ENCODE data around the gene TUBGCP6. TPM values are rescaled to one million over a fixed set of nuclear protein-coding genes. Genes with fewer than 3 reads are reported as not detected.
A peak's percentile ranks its signal among the peaks of the same experiment; 100 is the strongest.
"Not testable (repeated sequence)": the region's sequence is repeated elsewhere in the genome, so short reads cannot be mapped to it uniquely, and the experiment has no call there.

Gene TUBGCP6
- total RNA-seq, 2 donors from 2014 or later: 56.3 to 117 TPM

- DNase-seq (ENCODE audit: low spot score): no peak
- no peaks in the 10 kb centered on the region for H3K27me3 ChIP-seq (replicated peaks; ENCODE audit: insufficient read depth)
- no peaks in the 10 kb centered on the region for H3K4me1 ChIP-seq (replicated peaks)
- H3K4me3 ChIP-seq: no peak overlapping the region
- WGBS: 72% methylated on average over 23 of the region's 23 CpGs
- intact Hi-C loops (cut with DNase I): loop anchor here (2.0 to 10.0 kb wide), 2 partner anchors 61 to 273 kb away; no protein-coding TSS in a partner anchor
- TF ChIP-seq POLR2AphosphoS5 (IDR thresholded peaks at IDR 0.05) (no peak), POLR2A (IDR thresholded peaks at IDR 0.05) (no peak), CTCF (IDR thresholded peaks at IDR 0.05) (no peak)
- no peaks in the 10 kb centered on the region for H3K9me3 ChIP-seq
- H3K36me3 ChIP-seq: peaks cover 5 to 13% of the 10 kb centered on the region in 2 donors
- H3K27ac ChIP-seq: no peak overlapping the region
Measured at GRCh38 chr22:50207383-50208140, 37.3 kb downstream of the TUBGCP6 start.

- intact Hi-C loops (cut with DNase I): loop anchor here (10.0 kb wide), 1 partner anchor 272 kb away; no protein-coding TSS in a partner anchor
Measured at GRCh38 chr22:50206599-50206998, 38.2 kb downstream of the TUBGCP6 start.

GRCh38 chr22:50205781-50206569 lies 38.8 kb downstream of the TUBGCP6 start:
- Histone ChIP-seq H3K4me3 (no peak overlapping the region), H3K36me3 (peaks cover 0 to 10% of the 10 kb centered on the region in 2 donors), H3K27me3 (replicated peaks; ENCODE audit: insufficient read depth) (no peaks in the 10 kb centered on the region), H3K4me1 (replicated peaks) (no peaks in the 10 kb centered on the region), H3K9me3 (no peaks in the 10 kb centered on the region), H3K27ac (peak overlapping the region in 1 of 2 donors; percentile 14)
- 89% methylated on average over 42 of the region's 45 CpGs for WGBS
- intact Hi-C loops (cut with DNase I): loop anchor here (10.0 kb wide), 1 partner anchor 271 kb away; no protein-coding TSS in a partner anchor
- TF ChIP-seq CTCF (IDR thresholded peaks at IDR 0.05) (no peak), POLR2AphosphoS5 (IDR thresholded peaks at IDR 0.05) (no peak), POLR2A (IDR thresholded peaks at IDR 0.05) (no peak)
- no peak for DNase-seq (ENCODE audit: low spot score)

More at GRCh38 chr22:50206599-50206998, 38.2 kb downstream of the TUBGCP6 start:
- TF ChIP-seq POLR2A (IDR thresholded peaks at IDR 0.05): no peak
- peak in 2 of 4 experiments; percentile 19 to 30 for TF ChIP-seq CTCF (IDR thresholded peaks at IDR 0.05)
- no peak for DNase-seq (ENCODE audit: low spot score)
- 38% methylated on average over 10 of the region's 10 CpGs for WGBS
- Histone ChIP-seq H3K36me3 (peaks cover 5 to 13% of the 10 kb centered on the region in 2 donors), H3K27me3 (replicated peaks; ENCODE audit: insufficient read depth) (no peaks in the 10 kb centered on the region), H3K4me1 (replicated peaks) (no peaks in the 10 kb centered on the region), H3K9me3 (no peaks in the 10 kb centered on the region), H3K27ac (no peak overlapping the region), H3K4me3 (no peak overlapping the region)

GRCh38 chr22:50204998-50205397 lies 39.8 kb downstream of the TUBGCP6 start:
- H3K9me3 ChIP-seq; H3K4me1 ChIP-seq (replicated peaks); H3K4me3 ChIP-seq; DNase-seq (ENCODE audit: low spot score); H3K27me3 ChIP-seq (replicated peaks; ENCODE audit: insufficient read depth); H3K27ac ChIP-seq; H3K36me3 ChIP-seq: not testable (repeated sequence)
- intact Hi-C loops (cut with DNase I): loop anchor here (10.0 kb wide), 1 partner anchor 270 kb away; no protein-coding TSS in a partner anchor
- 80% methylated on average over 9 of the region's 9 CpGs for WGBS

- Histone ChIP-seq H3K4me1 (replicated peaks) (peaks cover 5% of the 10 kb centered on the region), H3K4me3 (no peak overlapping the region), H3K27ac (no peak overlapping the region), H3K27me3 (replicated peaks; ENCODE audit: insufficient read depth) (no peaks in the 10 kb centered on the region), H3K36me3 (no peaks in the 10 kb centered on the region), H3K9me3 (no peaks in the 10 kb centered on the region)
- no peak for DNase-seq (ENCODE audit: low spot score)
- no peak for TF ChIP-seq POLR2A (IDR thresholded peaks at IDR 0.05)
- no peak for TF ChIP-seq CTCF (IDR thresholded peaks at IDR 0.05)
- no peak for TF ChIP-seq POLR2AphosphoS5 (IDR thresholded peaks at IDR 0.05)
- 94% methylated on average over 7 of the region's 7 CpGs for WGBS
- intact Hi-C loops (cut with DNase I): loop anchor here (10.0 kb wide), 1 partner anchor 270 kb away; no protein-coding TSS in a partner anchor
Measured at GRCh38 chr22:50204571-50204970, 40.3 kb downstream of the TUBGCP6 start.

Measured in prostate gland (tissue), 2 donors.